ENCODE data around the gene VTA1.
"Not testable (repeated sequence)": the region's sequence is repeated elsewhere in the genome, so short reads cannot be mapped to it uniquely, and the experiment has no call there.

Gene VTA1

GRCh38 chr6:142155091-142155490 is 8.0 kb downstream of the VTA1 start:
- H3K27me3 ChIP-seq (ENCODE audit: insufficient read depth, low read depth): no peaks in the 10 kb centered on the region
- no peak overlapping the region for H3K9ac ChIP-seq
- H3K4me1 ChIP-seq (ENCODE audit: low read depth, poor library complexity, severe bottlenecking): peaks cover 6% of the 10 kb centered on the region
- H4K20me1 ChIP-seq (ENCODE audit: insufficient read depth): 0 out of 2 replicates have a peak, but pooled peaks cover 8% of the 10 kb centered on the region
- H3K4me3 ChIP-seq (IDR thresholded peaks at IDR 0.05; ENCODE audit: insufficient read depth, low read depth, low read length): no peak overlapping the region
- no peak overlapping the region for H3K4me2 ChIP-seq
- peaks cover 79% of the 10 kb centered on the region for H3K79me2 ChIP-seq (ENCODE audit: insufficient read depth, low read depth)
- H2AFZ ChIP-seq (ENCODE audit: low read depth): no peak overlapping the region
- H3K36me3 ChIP-seq (ENCODE audit: insufficient read depth): no peaks in the 10 kb centered on the region
- H3K27ac ChIP-seq: no peak overlapping the region
- TF ChIP-seq CTCF (conservative IDR thresholded peaks at IDR 0.05; ENCODE audit: low read depth, low read length): no peak

- H3K27ac ChIP-seq: 0 out of 2 replicates have a peak overlapping the region, but pooled peaks have one; percentile 12
- 0 out of 2 replicates have a peak, but pooled peaks cover 8% of the 10 kb centered on the region for H4K20me1 ChIP-seq (ENCODE audit: insufficient read depth)
- peaks cover 6% of the 10 kb centered on the region for H3K4me1 ChIP-seq (ENCODE audit: low read depth, poor library complexity, severe bottlenecking)
- H3K27me3 ChIP-seq (ENCODE audit: insufficient read depth, low read depth): no peaks in the 10 kb centered on the region
- TF ChIP-seq CTCF (conservative IDR thresholded peaks at IDR 0.05; ENCODE audit: low read depth, low read length): peak; percentile 74
- no peak overlapping the region for H3K9ac ChIP-seq
- H3K4me3 ChIP-seq (IDR thresholded peaks at IDR 0.05; ENCODE audit: insufficient read depth, low read depth, low read length): no peak overlapping the region
- H3K36me3 ChIP-seq (ENCODE audit: insufficient read depth): no peaks in the 10 kb centered on the region
- H3K4me2 ChIP-seq: no peak overlapping the region
- no peak overlapping the region; the same call in 1 of the 2 replicates for H2AFZ ChIP-seq (ENCODE audit: low read depth)
- peaks cover 69% of the 10 kb centered on the region for H3K79me2 ChIP-seq (ENCODE audit: insufficient read depth, low read depth)
These were observed 9.1 kb downstream of the VTA1 start for GRCh38 chr6:142155895-142156757.

GRCh38 chr6:142156758-142157068 is 9.7 kb downstream of the VTA1 start:
- not testable (repeated sequence) for H3K4me3 ChIP-seq (IDR thresholded peaks at IDR 0.05; ENCODE audit: insufficient read depth, low read depth, low read length); H3K36me3 ChIP-seq (ENCODE audit: insufficient read depth); H2AFZ ChIP-seq (ENCODE audit: low read depth); H4K20me1 ChIP-seq (ENCODE audit: insufficient read depth); H3K4me2 ChIP-seq; H3K9ac ChIP-seq; H3K27ac ChIP-seq; H3K27me3 ChIP-seq (ENCODE audit: insufficient read depth, low read depth); H3K4me1 ChIP-seq (ENCODE audit: low read depth, poor library complexity, severe bottlenecking)
- TF ChIP-seq CTCF (conservative IDR thresholded peaks at IDR 0.05; ENCODE audit: low read depth, low read length): 0 out of 2 replicates have a peak, but pooled peaks have one; percentile 25
- peaks cover 69% of the 10 kb centered on the region for H3K79me2 ChIP-seq (ENCODE audit: insufficient read depth, low read depth)

- H2AFZ ChIP-seq (ENCODE audit: low read depth): no peak overlapping the region
- H3K27ac ChIP-seq: no peak overlapping the region
- H3K36me3 ChIP-seq (ENCODE audit: insufficient read depth): no peaks in the 10 kb centered on the region
- H3K4me2 ChIP-seq: no peak overlapping the region
- H3K27me3 ChIP-seq (ENCODE audit: insufficient read depth, low read depth): no peaks in the 10 kb centered on the region
- H3K4me3 ChIP-seq (IDR thresholded peaks at IDR 0.05; ENCODE audit: insufficient read depth, low read depth, low read length): no peak overlapping the region
- H3K9ac ChIP-seq: no peak overlapping the region
- H4K20me1 ChIP-seq (ENCODE audit: insufficient read depth): 0 out of 2 replicates have a peak, but pooled peaks cover 2% of the 10 kb centered on the region
- H3K4me1 ChIP-seq (ENCODE audit: low read depth, poor library complexity, severe bottlenecking): no peaks in the 10 kb centered on the region
- peaks cover 46% of the 10 kb centered on the region for H3K79me2 ChIP-seq (ENCODE audit: insufficient read depth, low read depth)
- no peak for TF ChIP-seq CTCF (conservative IDR thresholded peaks at IDR 0.05; ENCODE audit: low read depth, low read length)
These were observed 15.7 kb downstream of the VTA1 start for GRCh38 chr6:142162780-142163179.
